ENCODE results near the gene SIX3. TPM values are rescaled to one million over a fixed set of nuclear protein-coding genes. Genes with fewer than 3 reads are reported as not detected.

The SIX3 gene
- total RNA-seq, 1 experiment from 2014 or later = 2.0 TPM

DNA sequence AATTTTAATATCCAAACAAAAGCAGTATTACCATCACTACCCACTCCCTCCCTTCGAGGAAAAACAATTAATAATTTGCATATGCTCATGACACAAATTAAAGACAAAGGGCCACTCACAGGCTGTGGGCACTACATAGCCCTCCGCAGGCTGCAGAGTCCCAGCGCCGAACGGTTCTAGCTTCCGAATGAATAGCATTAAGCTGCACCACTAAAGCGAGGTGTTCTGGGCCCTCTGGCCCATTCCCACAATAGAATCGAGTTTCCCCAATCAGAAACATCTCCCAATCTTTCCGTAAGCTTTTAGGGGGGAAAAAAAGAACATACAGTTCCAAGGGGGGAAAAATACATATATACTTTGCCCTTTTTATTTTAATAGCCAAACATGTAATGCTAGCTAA lies 14.5 kb upstream of the SIX3 start:
- Histone ChIP-seq H3K9me3 (replicated peaks) (no peaks in the 10 kb centered on the region), H3K4me3 (no peak overlapping the region), H3K36me3 (no peaks in the 10 kb centered on the region), H3K27ac (no peak overlapping the region), H3K4me1 (no peaks in the 10 kb centered on the region), H3K27me3 (no peaks in the 10 kb centered on the region)
- DNase-seq = no peak

DNA sequence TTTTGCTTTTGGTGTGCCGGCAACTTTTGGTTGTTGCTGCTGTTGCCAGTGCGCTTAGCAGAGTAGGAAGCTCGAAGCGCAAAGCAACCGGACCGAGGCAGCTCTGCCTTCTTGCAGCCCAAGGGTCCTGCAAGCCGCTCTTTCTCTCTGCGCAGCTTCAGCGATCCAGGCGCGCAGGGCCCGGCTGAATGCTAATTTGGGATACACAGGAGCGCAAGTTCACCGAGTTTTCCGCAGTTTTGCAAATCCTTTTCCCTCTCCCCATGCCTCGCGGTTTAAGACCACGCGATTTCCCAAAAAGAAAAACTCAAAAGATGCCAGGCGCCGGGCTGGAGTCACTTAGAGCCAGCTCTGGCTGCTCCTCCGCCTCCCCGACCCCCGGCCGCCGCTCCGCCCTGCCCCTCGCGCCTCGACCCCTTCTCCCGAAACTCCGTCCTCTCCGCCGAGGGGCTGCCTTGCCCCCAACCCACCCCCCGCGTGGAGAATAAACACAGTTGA lies 13.5 kb upstream of the SIX3 start:
- Histone ChIP-seq H3K4me3 (no peak overlapping the region), H3K4me1 (no peaks in the 10 kb centered on the region), H3K36me3 (no peaks in the 10 kb centered on the region), H3K27ac (no peak overlapping the region), H3K9me3 (replicated peaks) (no peaks in the 10 kb centered on the region), H3K27me3 (no peaks in the 10 kb centered on the region)
- DNase-seq = no peak

DNA sequence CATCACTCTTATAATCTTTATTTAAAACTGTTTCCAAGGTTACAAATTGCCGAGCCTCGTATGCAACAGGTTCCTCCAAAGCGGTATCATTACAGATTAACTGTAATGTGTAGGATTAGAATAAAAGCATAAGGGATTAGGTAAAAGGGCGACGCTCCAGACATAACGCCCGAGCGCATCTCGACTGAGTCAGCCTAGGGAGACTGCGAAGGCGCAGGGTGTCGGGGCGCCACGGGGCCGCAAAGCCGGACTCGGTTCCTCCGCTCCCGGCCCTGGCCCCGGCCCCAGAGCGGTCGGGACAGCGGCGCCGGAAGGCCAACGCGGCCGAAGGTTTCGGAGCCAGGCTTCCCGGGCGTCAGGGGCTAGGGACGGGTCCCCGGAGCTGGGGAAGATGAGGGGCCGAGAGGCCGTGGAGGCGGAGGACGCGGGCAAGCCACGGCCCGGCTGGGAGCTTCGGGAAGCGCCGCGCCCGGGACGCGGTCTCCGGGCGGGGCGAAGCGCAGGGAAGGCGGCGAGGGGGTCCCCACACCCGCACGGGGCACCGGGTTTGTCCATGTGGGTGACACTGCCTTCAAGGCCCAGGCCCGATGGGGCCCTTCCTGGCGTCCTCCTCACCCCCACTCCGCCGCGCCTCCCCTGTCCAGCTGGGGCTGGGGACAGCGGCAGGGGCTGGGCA lies 12.9 kb upstream of the SIX3 start:
- H3K27ac ChIP-seq = no peak overlapping the region
- H3K4me3 ChIP-seq = no peak overlapping the region
- H3K27me3 ChIP-seq = no peaks in the 10 kb centered on the region
- H3K9me3 ChIP-seq (replicated peaks) = no peaks in the 10 kb centered on the region
- H3K4me1 ChIP-seq = no peaks in the 10 kb centered on the region
- DNase-seq = no peak
- H3K36me3 ChIP-seq = no peaks in the 10 kb centered on the region

GRCh38 chr2:44929159-44929734 lies 12.3 kb upstream of the SIX3 start:
- Histone ChIP-seq H3K36me3 (no peaks in the 10 kb centered on the region), H3K9me3 (replicated peaks) (no peaks in the 10 kb centered on the region), H3K4me3 (no peak overlapping the region), H3K27ac (no peak overlapping the region), H3K4me1 (no peaks in the 10 kb centered on the region), H3K27me3 (no peaks in the 10 kb centered on the region)
- DNase-seq = no peak

DNA sequence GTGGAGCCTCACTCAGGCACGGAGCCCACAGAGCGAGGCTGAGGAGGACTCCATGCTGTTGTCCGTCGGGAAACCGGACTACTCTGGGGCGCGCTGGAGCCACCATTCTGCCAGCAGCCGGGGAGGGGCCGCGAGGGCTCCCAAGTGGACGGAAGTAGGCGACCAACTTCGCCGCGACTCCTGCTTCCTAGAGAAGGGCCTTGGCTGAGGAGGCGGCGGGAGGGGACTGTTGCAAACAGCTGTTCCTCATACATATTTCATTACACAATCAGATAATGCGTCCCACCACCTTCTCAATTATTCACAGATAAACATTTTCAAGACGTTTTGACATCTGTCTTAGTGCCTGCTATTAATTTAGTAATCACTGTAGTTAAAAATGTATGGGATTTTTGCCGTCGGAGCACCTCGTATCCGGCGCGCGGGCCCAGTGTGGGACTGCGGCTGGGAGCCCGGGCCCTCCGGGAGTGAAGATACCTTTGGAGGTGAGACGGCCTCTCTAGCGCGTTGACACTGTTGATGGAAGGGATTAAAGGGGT lies 11.7 kb upstream of the SIX3 start:
- DNase-seq = no peak
- no peaks in the 10 kb centered on the region for H3K4me1 ChIP-seq
- no peaks in the 10 kb centered on the region for H3K27me3 ChIP-seq
- H3K36me3 ChIP-seq = no peaks in the 10 kb centered on the region
- no peak overlapping the region for H3K4me3 ChIP-seq
- no peaks in the 10 kb centered on the region for H3K9me3 ChIP-seq (replicated peaks)
- H3K27ac ChIP-seq = no peak overlapping the region

DNA sequence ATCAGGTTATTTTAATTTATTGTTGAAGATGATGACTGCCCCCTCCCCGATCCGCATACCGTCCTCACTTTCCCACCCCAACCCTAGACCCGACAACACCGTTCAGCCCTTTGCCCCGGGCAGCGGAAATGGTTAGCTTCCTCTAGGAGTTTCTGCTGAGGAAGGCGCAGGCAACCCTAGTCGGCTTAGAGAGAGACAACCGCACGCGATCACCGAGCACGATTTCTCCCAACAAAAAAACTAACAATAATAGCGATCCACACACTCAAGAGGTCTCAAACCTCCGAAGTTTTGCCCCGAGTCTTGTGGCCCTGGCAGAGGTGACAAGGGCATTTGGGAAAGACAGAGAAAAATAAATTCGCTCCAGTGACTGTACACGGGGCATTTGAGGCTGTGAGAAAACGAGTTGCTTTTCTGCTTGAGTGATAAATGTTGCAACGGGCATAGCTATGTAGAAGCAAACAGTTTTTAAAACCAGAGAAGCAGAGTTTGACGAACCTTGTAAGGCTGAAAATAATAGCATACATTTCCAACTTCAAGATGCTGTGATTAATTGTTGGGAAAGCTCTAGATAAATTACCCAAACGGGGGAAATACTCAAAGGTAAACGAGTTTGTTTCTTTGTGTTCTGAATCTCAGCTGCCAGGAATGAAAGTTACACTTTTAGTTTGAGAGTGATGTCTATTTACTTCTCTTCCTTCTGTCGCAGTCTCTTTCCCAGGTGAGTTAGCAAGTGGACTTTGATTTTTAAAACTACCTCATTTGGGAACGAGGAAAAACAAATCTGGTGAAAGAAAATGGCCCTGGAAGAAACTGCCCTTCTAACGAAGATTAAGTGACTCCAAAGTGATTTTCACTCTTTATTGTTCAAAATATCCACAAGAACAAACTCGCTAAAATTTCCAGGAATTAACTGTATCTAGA lies 11.0 kb upstream of the SIX3 start:
- no peak overlapping the region for H3K27ac ChIP-seq
- H3K36me3 ChIP-seq = no peaks in the 10 kb centered on the region
- no peaks in the 10 kb centered on the region for H3K9me3 ChIP-seq (replicated peaks)
- no peaks in the 10 kb centered on the region for H3K4me1 ChIP-seq
- DNase-seq = no peak
- H3K4me3 ChIP-seq = no peak overlapping the region
- no peaks in the 10 kb centered on the region for H3K27me3 ChIP-seq

GRCh38 chr2:44931198-44931780 lies 10.2 kb upstream of the SIX3 start:
- H3K27ac ChIP-seq = no peak overlapping the region
- H3K9me3 ChIP-seq (replicated peaks) = no peaks in the 10 kb centered on the region
- H3K4me3 ChIP-seq = no peak overlapping the region
- DNase-seq = no peak
- no peaks in the 10 kb centered on the region for H3K27me3 ChIP-seq
- H3K36me3 ChIP-seq = no peaks in the 10 kb centered on the region
- no peaks in the 10 kb centered on the region; the same call in 1 of the 2 replicates for H3K4me1 ChIP-seq

GRCh38 chr2:44932079-44932478 lies 9.4 kb upstream of the SIX3 start:
- DNase-seq = no peak
- H3K27me3 ChIP-seq = no peaks in the 10 kb centered on the region
- no peaks in the 10 kb centered on the region for H3K36me3 ChIP-seq
- no peaks in the 10 kb centered on the region; the same call in 1 of the 2 replicates for H3K4me1 ChIP-seq
- no peak overlapping the region for H3K27ac ChIP-seq
- H3K4me3 ChIP-seq = no peak overlapping the region
- no peaks in the 10 kb centered on the region for H3K9me3 ChIP-seq (replicated peaks)

DNA sequence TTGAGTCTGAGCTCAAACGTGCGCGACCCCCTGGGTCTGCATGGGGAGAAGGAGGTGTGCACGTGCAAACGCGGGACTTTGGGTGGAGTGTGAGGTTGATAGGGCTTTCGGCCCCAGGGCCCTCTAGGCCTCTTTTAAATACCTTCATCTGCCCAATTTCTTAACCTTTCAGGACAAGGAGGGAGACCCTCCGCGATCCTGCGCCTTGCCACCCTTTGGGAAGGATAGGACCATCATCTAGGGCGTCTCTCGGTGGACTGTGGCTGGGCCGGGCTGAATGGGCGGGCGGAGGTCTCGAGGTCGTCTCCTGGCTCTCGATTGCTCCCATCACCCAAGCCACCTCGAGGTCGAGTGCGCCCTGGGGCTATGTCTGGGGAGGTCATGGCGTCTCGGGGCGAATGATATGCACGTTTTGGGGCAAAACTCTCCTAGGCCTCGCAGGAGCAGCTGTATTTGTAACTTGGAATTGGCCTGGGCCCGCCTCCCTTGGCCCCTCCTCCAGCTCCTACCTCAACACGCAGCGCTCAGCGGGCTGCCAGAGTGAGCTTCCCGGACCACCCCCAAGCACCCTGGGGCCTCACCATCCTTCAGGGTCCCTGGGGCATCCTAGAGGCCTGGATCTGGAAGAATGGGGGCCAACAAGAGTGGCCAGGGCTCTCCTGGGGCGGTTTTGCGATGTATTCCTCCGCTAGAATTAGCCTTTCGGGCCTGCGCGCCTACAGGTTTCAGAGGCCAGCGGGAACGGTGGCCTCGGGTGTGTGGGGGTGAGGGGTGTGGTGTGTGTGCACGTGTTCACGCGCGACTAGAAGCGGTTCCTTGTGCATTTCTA lies 8.7 kb upstream of the SIX3 start:
- DNase-seq = no peak
- H3K27ac ChIP-seq = no peak overlapping the region
- H3K4me3 ChIP-seq = no peak overlapping the region
- no peaks in the 10 kb centered on the region for H3K9me3 ChIP-seq (replicated peaks)
- no peaks in the 10 kb centered on the region for H3K27me3 ChIP-seq
- H3K4me1 ChIP-seq = no peaks in the 10 kb centered on the region; the same call in 1 of the 2 replicates
- no peaks in the 10 kb centered on the region for H3K36me3 ChIP-seq

- H3K36me3 ChIP-seq = no peaks in the 10 kb centered on the region
- peak overlapping the region; percentile 63 for H3K4me3 ChIP-seq
- H3K27me3 ChIP-seq = no peaks in the 10 kb centered on the region
- H3K4me1 ChIP-seq = no peaks in the 10 kb centered on the region; the same call in 1 of the 2 replicates
- no peak for DNase-seq
- no peak overlapping the region; the same call in 1 of the 2 replicates for H3K27ac ChIP-seq
- no peaks in the 10 kb centered on the region for H3K9me3 ChIP-seq (replicated peaks)
Observed at GRCh38 chr2:44933434-44933951, 8.0 kb upstream of the SIX3 start.

DNA sequence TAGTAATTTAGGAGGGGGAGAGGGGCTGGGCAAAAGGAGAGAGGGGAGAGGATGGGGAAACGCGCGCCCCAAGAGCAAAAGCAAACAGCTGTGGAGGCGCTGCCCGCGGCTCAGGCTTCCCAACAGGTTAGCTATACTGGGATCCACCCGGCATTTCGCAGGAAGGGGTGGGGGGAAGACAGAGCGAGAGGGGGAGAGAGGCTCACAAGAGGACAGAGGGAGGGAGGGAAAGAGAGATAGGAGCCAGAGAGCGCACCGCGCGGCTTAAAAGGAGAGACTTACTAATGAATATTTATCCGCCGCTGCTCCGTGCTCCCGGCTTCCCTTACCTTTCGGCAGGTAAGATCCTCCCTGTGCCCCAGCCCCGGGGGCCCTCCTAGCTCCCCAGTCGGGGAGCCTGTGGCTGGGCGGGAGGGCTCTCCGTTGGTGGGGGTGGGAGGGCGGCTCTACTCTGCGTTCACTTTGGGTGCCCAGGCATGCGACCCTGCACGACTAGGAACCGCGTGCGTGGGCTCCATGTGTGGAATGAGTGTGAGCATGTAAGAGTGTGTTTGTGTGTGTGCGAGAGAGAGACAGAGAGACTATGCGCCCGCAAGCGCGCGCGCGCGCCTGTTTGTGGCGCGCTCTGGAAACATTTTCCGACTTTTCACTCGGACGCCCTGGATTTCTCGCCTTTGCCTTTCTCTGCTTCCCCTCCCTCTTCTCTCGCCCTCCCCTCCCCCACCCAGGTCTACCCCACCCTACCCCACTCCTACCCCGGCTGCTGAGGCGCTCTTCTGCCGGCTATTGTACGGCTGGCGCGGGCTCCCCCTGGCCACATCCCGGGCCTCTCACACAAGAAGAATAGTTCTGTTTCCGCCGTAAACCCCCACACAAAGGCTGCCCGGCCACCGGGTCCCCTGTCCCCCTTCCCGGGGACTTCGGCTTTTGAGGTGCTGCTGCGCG lies 7.2 kb upstream of the SIX3 start:
- Histone ChIP-seq H3K9me3 (replicated peaks) (no peaks in the 10 kb centered on the region), H3K27ac (peak overlapping the region; percentile 85), H3K36me3 (no peaks in the 10 kb centered on the region), H3K4me3 (peak overlapping the region; percentile 63), H3K4me1 (no peaks in the 10 kb centered on the region; the same call in 1 of the 2 replicates), H3K27me3 (no peaks in the 10 kb centered on the region)
- peak; percentile 58 to 62 for DNase-seq

DNA sequence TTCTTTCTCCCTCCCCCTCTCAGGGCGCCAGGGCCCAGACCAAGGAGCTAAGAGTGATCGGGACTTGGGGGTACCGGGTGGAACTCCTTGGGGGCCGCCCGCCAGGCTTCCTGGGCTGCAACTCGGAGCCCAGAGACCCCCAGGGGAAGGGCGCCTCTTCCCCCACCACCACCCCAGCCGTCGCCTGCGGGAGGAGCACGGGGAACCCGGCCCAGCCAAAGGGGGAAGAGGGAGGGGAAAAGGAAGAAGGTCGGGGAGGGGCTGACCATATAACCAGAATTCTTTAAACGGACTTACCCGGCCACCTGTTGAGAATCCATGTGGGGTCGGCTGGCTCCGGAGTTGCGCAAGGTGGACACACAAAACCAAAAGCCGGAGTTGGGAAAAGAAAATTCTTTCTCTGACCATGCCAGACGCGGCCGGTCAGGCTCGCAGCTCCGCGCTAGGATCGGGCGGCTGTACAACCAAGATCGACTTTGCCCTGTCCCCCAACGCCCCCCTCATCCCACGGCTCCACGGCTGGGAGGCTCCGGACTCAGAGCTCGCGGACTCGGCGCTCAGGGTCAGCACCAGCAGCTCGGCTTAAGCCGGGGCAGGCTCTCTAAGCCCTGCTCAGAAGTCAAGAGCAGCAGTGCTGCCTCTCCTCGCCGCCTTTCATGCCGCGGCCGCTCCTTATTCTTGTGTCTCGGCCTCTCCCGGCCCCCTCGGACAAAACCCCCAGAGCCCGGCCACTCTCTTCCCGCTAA lies 6.3 kb upstream of the SIX3 start:
- Histone ChIP-seq H3K4me3 (peak overlapping the region; percentile 63), H3K27ac (peak overlapping the region; percentile 85), H3K36me3 (no peaks in the 10 kb centered on the region), H3K27me3 (no peaks in the 10 kb centered on the region), H3K9me3 (replicated peaks) (no peaks in the 10 kb centered on the region), H3K4me1 (no peaks in the 10 kb centered on the region; the same call in 1 of the 2 replicates)
- DNase-seq = peak; percentile 71 to 77
